Upper lobe of left lung (tissue), 4 donors: ENCODE data around the gene CA5A.

Source experiments
- EP300 ChIP-seq, 4 donors: sonication (generic); formaldehyde crosslinking; IDR thresholded peaks; one replicate each; pipeline ENCODE4 v1.5.1; 2017; ENCODE audit warnings: antibody characterized with exemption in 4 of 4, control low read depth in 2 of 4
- TF ChIP-seq, protein P1 (sequence below), 6 experiments: fragments of 450-650 bp in 4 of 6; fragments of 200-600 bp in 2 of 6; sonication (generic) in 2 of 6; IDR thresholded peaks; one replicate each; pipeline ENCODE4 v1.5.1; 2016 to 2019; ENCODE audit warnings: antibody characterized with exemption in 6 of 6

DNA sequence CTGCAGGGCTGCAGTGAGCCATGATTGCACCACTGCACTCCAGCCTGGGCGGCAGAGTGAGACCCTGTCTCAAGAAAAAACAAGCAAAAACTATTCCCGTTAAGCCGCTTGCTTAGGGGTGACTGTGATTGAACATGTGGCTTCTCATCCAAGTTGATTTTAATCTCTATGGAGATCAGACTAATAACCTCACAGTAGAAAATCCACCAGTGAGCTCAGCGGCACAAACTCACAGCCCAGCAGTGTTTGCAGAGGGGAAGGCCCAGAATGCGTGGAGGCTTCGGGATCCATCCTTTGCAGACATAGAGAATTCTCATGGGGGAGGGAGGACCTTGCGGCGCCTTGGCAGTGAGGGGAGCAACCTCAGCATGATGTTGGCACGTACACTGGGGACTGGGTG is 22.3 kb upstream of the CA5A start:
- TF ChIP-seq, protein P1, sequence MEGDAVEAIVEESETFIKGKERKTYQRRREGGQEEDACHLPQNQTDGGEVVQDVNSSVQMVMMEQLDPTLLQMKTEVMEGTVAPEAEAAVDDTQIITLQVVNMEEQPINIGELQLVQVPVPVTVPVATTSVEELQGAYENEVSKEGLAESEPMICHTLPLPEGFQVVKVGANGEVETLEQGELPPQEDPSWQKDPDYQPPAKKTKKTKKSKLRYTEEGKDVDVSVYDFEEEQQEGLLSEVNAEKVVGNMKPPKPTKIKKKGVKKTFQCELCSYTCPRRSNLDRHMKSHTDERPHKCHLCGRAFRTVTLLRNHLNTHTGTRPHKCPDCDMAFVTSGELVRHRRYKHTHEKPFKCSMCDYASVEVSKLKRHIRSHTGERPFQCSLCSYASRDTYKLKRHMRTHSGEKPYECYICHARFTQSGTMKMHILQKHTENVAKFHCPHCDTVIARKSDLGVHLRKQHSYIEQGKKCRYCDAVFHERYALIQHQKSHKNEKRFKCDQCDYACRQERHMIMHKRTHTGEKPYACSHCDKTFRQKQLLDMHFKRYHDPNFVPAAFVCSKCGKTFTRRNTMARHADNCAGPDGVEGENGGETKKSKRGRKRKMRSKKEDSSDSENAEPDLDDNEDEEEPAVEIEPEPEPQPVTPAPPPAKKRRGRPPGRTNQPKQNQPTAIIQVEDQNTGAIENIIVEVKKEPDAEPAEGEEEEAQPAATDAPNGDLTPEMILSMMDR (IDR thresholded peaks at IDR 0.05): no peak
- TF ChIP-seq EP300 (IDR thresholded peaks at IDR 0.05): no peak
